GM21619 (cell line): ENCODE measurements around the gene CX3CL1.
"Not testable (repeated sequence)": the region's sequence is repeated elsewhere in the genome, so short reads cannot be mapped to it uniquely, and the experiment has no call there.

ENCODE experiments used
- ATAC-seq: cut with Tn5 transposase; IDR thresholded peaks from one replicate; pipeline ENCODE4 v1.9.1; 2021; ENCODE audit not compliant: unreplicated experiment

Gene CX3CL1

DNA sequence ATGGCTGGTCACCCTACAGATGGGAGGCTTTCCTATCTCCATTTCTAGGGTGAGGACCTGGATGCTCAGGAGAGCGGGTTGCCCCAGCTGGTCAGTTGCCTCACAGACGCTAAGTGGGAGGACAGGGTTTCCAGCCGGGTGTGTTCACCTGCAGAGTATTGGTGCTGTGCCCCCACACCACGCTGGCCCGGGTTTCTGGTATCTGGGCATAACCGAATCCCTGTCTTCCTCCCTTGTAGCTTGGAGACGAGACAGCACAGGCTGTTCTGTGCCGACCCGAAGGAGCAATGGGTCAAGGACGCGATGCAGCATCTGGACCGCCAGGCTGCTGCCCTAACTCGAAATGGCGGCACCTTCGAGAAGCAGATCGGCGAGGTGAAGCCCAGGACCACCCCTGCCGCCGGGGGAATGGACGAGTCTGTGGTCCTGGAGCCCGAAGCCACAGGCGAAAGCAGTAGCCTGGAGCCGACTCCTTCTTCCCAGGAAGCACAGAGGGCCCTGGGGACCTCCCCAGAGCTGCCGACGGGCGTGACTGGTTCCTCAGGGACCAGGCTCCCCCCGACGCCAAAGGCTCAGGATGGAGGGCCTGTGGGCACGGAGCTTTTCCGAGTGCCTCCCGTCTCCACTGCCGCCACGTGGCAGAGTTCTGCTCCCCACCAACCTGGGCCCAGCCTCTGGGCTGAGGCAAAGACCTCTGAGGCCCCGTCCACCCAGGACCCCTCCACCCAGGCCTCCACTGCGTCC is 9.7 kb downstream of the CX3CL1 start:
- no peak for ATAC-seq

DNA sequence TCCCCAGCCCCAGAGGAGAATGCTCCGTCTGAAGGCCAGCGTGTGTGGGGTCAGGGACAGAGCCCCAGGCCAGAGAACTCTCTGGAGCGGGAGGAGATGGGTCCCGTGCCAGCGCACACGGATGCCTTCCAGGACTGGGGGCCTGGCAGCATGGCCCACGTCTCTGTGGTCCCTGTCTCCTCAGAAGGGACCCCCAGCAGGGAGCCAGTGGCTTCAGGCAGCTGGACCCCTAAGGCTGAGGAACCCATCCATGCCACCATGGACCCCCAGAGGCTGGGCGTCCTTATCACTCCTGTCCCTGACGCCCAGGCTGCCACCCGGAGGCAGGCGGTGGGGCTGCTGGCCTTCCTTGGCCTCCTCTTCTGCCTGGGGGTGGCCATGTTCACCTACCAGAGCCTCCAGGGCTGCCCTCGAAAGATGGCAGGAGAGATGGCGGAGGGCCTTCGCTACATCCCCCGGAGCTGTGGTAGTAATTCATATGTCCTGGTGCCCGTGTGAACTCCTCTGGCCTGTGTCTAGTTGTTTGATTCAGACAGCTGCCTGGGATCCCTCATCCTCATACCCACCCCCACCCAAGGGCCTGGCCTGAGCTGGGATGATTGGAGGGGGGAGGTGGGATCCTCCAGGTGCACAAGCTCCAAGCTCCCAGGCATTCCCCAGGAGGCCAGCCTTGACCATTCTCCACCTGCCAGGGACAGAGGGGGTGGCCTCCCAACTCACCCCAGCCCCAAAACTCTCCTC is 10.4 kb downstream of the CX3CL1 start:
- no peak for ATAC-seq

DNA sequence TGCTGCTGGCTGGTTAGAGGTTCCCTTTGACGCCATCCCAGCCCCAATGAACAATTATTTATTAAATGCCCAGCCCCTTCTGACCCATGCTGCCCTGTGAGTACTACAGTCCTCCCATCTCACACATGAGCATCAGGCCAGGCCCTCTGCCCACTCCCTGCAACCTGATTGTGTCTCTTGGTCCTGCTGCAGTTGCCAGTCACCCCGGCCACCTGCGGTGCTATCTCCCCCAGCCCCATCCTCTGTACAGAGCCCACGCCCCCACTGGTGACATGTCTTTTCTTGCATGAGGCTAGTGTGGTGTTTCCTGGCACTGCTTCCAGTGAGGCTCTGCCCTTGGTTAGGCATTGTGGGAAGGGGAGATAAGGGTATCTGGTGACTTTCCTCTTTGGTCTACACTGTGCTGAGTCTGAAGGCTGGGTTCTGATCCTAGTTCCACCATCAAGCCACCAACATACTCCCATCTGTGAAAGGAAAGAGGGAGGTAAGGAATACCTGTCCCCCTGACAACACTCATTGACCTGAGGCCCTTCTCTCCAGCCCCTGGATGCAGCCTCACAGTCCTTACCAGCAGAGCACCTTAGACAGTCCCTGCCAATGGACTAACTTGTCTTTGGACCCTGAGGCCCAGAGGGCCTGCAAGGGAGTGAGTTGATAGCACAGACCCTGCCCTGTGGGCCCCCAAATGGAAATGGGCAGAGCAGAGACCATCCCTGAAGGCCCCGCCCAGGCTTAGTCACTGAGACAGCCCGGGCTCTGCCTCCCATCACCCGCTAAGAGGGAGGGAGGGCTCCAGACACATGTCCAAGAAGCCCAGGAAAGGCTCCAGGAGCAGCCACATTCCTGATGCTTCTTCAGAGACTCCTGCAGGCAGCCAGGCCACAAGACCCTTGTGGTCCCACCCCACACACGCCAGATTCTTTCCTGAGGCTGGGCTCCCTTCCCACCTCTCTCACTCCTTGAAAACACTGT is 11.3 kb downstream of the CX3CL1 start:
- no peak for ATAC-seq

DNA sequence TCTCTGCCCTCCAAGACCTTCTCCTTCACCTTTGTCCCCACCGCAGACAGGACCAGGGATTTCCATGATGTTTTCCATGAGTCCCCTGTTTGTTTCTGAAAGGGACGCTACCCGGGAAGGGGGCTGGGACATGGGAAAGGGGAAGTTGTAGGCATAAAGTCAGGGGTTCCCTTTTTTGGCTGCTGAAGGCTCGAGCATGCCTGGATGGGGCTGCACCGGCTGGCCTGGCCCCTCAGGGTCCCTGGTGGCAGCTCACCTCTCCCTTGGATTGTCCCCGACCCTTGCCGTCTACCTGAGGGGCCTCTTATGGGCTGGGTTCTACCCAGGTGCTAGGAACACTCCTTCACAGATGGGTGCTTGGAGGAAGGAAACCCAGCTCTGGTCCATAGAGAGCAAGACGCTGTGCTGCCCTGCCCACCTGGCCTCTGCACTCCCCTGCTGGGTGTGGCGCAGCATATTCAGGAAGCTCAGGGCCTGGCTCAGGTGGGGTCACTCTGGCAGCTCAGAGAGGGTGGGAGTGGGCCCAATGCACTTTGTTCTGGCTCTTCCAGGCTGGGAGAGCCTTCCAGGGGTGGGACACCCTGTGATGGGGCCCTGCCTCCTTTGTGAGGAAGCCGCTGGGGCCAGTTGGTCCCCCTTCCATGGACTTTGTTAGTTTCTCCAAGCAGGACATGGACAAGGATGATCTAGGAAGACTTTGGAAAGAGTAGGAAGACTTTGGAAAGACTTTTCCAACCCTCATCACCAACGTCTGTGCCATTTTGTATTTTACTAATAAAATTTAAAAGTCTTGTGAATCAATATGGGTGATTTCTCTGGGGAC is 12.2 kb downstream of the CX3CL1 start:
- ATAC-seq, result no peak

DNA sequence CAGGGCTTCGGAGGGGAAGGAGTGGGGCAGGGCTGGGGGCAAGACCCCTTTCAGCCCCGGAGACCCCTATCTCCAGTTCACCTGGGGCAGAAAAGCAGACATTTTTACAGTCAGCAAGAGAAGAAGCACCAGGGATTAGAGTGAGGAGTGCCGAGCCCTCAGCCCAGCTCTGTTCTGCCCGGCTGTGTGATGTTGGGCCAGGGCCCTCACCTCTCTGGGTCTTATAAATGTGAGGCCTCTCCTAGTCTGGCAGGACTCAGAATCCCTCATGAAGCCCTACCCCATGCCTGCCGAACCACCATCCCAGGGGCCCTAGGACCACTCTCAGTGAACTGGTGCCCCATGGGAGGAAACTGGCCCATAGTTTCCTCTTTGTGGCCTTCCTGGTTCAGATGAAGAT is 12.8 kb downstream of the CX3CL1 start:
- ATAC-seq, result no peak

DNA sequence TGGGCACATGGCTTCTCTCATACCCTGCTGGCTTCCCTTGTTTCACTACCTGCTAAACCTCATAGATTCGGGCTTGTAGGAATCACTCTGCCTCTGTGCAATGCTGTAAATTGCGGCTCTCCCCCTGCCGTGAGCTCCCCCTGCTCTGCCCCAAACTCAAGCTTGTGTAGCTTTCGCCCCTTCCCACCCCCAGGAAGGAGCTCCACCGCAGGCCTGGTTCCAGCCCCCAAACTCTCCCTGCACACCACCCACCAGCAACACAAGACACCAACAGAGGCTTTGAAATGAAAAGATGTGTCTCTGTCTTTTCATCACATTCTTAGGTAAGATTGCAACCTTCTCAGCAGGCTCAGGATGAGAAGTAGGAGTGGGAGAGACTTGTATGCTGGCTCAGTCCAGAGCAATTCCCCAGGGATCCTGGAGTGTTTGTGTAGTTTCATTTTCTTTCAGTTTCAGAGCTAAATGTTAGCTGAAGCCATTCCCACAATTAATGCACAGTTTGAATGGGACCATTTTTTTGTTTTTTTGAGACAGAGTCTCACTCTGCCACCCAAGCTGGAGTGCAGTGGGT is 14.2 kb downstream of the CX3CL1 start:
- ATAC-seq, result no peak

DNA sequence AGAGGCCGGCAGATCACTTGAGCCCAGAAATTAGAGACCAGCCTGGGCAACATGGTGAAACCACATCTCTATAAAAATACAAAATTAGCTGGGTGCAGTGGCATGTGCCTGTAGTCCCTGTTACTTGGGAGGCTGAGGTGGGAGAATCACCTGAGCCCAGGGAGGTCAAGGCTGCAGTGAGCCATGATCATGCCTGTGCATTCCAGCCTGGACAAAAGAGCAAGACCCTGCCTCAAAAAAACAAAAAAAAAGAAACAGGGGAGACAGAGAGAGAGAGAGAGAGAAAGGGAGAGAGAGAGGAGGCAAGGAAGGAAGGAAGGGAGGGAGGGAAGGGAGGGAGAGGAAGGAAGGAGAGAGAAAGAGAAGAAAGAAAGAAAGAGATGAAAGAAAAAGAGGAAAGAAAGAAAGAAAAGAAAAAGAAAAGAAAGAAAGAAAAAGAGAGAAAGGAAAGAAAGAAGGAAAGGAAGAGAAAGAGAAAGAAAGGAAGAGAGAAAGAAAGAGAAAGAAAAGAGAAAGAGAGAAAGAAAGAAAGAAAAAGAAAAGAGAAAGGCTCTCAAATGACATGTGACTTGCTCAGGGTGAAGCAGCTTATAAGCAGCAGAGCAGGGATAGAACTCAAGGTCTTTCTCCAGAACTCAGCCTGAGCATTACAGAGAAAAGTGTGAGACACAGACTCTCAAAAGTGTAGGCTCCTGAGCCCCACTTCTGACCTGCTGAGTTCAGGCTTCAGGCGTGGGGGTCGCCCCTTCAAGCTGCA is 15.5 kb downstream of the CX3CL1 start:
- ATAC-seq, result no peak

DNA sequence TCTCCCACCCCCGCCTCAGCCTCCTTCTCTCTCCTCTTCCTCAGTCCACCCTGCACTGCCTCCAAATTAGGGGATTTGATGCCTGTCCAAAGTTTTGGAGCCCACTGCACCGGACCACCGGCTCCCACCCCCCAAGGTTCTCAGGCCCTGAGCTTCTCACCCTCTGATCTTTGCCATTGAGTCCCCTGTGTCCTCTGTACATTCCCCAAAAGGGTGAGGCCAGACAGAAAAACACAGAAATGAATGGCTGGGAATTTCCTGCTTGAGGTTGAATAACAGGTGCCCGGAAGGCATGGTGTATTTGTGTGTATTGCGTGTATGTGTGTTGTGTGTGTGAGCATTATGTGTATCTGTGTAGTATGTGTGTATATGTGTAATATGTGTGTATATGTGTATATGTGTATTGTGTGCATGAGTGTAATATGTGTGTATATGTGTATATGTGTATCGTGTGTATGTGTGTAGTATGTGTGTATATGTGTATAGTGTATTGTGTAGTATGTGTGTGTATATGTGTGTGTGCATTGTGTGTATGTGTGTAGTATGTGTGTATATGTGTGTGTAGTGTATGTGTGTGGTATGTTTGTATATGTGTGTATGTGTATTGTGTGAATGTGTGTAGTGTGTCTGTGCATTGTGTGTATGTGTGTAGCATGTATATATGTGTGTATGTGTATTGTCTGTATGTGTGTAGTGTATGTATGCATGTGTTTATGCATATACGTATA is 16.2 kb downstream of the CX3CL1 start:
- no peak for ATAC-seq

DNA sequence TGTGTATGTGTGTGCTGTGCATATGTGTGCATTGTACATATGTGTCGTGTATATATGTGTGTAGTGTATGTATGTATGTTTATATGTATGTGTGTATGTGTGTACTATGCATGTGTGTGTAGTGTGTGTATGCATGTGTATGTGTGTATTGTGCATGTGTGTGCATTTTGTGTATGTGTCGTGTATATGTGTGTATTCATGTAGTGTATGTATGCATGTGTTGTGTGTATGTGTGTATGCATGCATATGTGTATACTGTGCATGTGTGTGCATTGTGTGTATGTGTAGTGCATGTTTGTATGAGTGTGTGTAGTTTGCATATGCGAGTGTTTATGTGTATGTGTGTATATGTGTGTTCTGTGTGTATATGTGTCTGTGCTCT is 16.8 kb downstream of the CX3CL1 start:
- no peak for ATAC-seq

DNA sequence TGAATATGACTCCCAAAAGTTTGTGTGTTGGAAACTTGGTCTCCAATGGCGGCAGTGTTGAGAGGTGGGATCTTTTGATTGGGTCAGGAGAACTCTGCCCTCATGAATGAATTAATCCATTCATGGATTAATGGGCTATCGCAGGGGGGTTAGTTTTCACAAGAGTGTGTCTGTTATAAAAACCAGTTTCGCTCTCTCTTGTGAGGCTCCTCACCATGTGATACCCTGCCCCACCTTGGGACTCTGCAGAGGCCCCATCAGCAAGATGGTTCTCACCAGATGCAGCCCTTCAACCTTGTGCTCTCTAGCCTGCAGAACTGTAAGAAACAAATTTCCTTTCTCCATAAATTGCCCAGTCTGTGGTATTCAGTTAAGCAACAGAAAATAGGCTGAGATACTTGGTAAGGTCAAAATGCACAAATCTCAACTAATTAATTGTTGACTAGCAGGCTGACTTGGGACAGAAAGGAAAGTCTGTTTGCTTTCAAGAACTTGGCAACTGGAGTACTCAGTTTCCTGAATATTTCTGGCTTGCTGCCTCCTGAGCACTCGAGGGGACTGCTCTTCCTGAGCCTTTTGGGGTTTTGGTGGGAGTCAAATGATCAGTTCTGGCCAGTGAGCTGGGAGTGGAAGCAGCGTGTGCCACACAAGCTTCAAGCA is 18.5 kb downstream of the CX3CL1 start:
- no peak for ATAC-seq

DNA sequence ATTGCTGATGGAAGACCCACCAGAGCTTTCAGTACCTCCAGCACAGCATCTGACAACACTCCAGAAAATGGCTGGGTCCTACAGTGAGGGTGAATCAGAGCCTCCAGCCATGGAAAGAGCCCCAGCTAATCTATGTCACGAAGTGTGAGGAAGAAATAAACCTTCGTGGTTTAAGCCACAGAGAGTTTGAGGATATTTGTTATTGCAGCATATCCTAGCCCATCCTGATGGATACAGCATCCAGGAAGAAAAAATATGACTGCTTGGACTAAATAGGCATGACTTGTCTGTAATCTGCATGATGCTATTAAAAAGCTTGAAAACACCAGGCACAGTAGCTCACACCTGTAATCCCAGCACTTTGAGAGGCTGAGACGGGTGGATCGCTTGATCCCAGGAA is 19.0 kb downstream of the CX3CL1 start:
- ATAC-seq, result no peak

DNA sequence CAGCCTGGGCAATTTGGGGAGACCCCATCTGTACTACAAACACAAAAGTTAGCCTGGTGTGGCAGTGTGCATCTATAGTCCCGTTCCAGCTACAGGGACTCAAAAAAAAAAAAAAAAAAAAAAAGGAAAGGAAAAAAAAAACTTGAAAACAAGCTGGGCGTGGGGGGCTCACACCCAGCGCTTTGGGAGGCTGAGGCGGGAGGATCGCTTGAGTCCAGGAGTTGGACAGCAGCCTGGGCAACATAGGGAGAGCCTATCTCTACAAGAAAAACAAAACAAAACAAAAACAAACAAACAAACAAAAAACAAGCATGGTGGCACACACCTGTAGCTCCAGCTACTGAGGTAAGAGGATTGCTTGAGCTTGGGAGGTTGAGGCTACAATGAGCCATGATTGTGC is 19.4 kb downstream of the CX3CL1 start:
- ATAC-seq, result no peak

DNA sequence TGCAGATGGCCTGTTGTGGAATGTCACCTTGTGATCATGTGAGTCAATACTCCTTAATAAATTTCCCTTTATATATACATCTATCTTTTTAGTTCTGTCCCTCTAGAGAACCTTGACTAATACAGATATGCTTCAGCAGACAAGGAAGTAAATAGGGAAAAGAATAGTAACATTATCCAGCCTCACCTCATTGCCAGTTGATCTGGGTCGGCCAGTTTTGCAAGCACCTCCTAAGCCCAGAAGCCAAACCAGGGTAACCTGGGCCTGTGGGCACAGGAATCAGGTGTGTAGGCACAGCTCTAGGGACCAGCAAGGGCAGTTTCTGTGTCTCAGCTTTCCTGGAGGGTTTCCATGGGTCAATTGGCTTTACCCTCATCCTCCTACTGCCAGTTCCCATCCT is 20.4 kb downstream of the CX3CL1 start:
- no peak for ATAC-seq

DNA sequence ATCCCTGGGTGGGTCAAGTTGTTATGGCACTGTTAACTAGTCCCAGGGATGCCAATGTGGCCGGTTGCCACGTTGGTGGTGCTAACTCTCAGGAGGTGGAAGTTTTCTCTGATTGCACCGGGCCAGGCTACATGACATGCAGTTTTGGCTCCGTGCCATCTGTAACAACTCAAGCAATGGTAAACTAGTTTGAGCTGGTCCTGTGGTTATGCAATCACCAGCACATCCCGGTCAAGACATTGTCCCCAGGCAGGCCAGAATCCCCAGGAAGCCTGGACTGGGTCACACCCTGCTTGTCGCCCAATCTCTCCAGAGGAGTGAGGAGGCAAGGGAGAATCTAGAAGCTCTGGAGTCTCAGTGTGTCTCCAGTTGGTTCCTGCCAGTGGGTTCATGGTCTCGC is 22.2 kb downstream of the CX3CL1 start:
- ATAC-seq, result no peak

DNA sequence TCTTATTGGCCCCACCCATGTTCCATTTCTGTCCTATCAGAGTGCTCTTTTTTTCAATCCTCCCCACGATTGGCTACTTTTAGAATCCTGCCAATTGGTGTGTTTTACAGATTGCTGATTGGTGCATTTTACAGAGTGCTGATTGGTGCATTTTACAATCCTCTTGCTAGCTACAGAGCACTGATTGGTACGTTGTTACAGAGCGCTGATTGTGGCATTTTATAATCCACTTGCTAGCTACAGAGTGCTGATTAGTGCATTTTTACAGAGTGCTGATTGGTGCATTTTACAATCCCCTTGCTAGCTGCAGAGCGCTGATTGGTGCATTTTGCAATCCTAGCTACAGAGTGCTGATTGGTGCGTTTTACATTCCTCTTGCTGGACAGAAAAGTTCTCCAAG is 22.7 kb downstream of the CX3CL1 start:
- ATAC-seq, result no peak

DNA sequence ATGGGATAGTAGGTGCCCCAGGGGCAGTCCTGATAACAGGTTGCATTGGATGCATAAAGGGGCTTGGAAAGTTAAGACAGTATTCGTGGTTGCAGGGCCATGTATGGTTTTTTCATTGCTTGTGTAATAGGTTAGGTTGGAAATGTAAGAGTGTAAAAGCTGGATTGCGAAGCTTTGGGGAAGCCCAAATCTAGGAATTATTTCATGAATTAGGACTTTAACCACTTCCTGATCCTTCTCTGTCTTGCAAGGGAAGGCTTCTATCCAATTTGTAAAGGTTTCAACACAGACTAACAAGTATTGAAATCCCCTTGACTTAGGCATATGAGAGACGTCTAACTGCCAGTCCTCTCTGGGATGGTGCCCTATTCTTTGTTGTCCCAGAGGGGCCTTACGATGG is 24.5 kb downstream of the CX3CL1 start:
- ATAC-seq, result no peak

DNA sequence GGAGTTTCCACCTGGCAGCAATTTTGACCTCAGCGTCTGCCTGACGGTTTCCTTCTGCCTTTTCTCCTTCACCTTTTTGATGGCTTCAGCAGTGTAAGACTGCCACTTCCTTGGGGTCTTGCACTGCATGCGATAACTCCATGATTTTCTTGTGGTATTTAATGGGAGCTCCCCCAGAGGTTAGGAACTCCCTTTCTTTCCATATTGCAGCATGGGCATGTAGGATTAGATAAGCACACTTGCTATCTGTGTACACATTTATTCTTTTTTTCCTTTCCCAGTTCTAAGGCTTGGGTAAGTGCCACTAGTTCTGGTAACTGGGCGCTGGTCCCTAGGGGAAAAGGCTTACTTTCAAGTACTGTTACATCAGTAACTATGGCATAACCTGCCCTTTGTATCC is 25.2 kb downstream of the CX3CL1 start:
- not testable (repeated sequence) for ATAC-seq

DNA sequence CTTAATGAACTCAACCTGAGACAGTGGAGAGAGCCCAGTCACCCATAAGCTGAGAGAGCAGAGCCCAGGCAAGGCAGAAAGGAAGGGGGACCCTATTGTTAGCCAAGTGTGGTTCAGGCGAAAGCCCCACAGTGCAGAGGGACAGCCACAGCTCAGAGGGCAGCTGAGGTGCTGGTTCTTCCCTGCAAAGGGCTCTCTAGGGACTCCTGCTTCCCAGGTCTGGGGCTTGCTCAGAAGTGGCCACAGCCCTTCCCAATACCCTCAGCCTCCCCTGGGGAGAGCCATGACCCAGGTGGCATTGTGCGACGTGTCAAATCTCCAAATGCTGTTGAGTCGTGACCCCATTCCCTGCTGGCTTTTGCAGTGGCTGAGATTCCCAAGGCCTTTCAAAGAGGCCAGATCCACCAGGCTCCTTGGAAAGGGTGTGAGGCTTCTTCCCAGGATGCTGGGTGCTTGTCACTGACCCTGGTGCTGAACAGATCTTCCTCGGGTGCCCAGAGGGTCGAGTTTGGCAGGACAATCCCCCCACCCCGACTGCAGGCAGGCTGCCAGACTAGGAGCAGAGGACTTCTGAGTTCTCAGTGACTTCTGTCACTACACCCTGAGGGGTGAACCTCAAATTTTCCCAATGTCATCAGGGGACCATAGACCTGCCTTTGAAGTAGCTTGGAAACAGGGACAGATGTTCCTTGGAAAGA is 29.8 kb downstream of the CX3CL1 start:
- no peak for ATAC-seq
